H9 (cell line): ENCODE data around the gene LRRC27. TPM values are rescaled to one million over a fixed set of nuclear protein-coding genes. Genes with fewer than 3 reads are reported as not detected.
A peak's percentile ranks its signal among the peaks of the same experiment; 100 is the strongest.

Experiments used
- DNase-seq: peaks from one replicate; pipeline ENCODE4 v3.0.0-alpha.2; 2017
- H2AFZ ChIP-seq: one replicate; pipeline ENCODE4 v1.6.1; 2013; ENCODE audit warnings: mild to moderate bottlenecking, low read length, control low read depth, moderate library complexity
- H2AK5ac ChIP-seq: 2 replicates; pipeline ENCODE4 v1.6.1; 2013; ENCODE audit warnings: low read length, control low read depth, mixed read lengths; ENCODE audit not compliant: insufficient read length
- H2BK120ac ChIP-seq: one replicate; pipeline ENCODE4 v1.6.1; 2013; ENCODE audit warnings: low read depth, mild to moderate bottlenecking, low read length, control low read depth, inconsistent platforms; ENCODE audit not compliant: poor library complexity, severe bottlenecking
- H2BK12ac ChIP-seq: 2 replicates; pipeline ENCODE4 v1.6.1; 2013; ENCODE audit warnings: low read length, control low read depth, mixed read lengths, low read depth; ENCODE audit not compliant: insufficient read length
- H2BK15ac ChIP-seq: 2 replicates; pipeline ENCODE4 v1.6.1; 2013; ENCODE audit warnings: low read depth, low read length, control low read depth
- H2BK20ac ChIP-seq: one replicate; pipeline ENCODE4 v1.6.1; 2013; ENCODE audit warnings: low read depth, mild to moderate bottlenecking, low read length, control low read depth, inconsistent platforms; ENCODE audit not compliant: poor library complexity, severe bottlenecking
- H2BK5ac ChIP-seq: 2 replicates; pipeline ENCODE4 v1.6.1; 2013; ENCODE audit warnings: low read length, control low read depth, mixed read lengths; ENCODE audit not compliant: insufficient read length
- H3K14ac ChIP-seq: 2 replicates; pipeline ENCODE4 v1.6.1; 2013; ENCODE audit warnings: low read length, control low read depth; ENCODE audit not compliant: insufficient read depth
- H3K18ac ChIP-seq: 2 replicates; pipeline ENCODE4 v1.6.1; 2013; ENCODE audit warnings: low read depth, mild to moderate bottlenecking, mixed read lengths, low read length, control low read depth; ENCODE audit not compliant: insufficient read length
- H3K23ac ChIP-seq: 2 replicates; pipeline ENCODE4 v1.6.1; 2013; ENCODE audit warnings: low read length, control low read depth, mixed read lengths, low read depth; ENCODE audit not compliant: insufficient read length
- H3K23me2 ChIP-seq: 2 replicates; pipeline ENCODE4 v1.6.1; 2013; ENCODE audit warnings: low read depth, mild to moderate bottlenecking, mixed read lengths, low read length, control low read depth; ENCODE audit not compliant: insufficient read length, poor library complexity, severe bottlenecking
- H3K27ac ChIP-seq: 2 replicates; pipeline ENCODE4 v1.5.1; 2013; ENCODE audit warnings: low read length, control low read depth, mixed read lengths, low read depth; ENCODE audit not compliant: insufficient read length
- H3K27me3 ChIP-seq: 2 replicates; pipeline ENCODE4 v1.6.1; 2013; ENCODE audit warnings: low read length, control low read depth, inconsistent platforms; ENCODE audit not compliant: insufficient read depth
- H3K4ac ChIP-seq: 2 replicates; pipeline ENCODE4 v1.6.1; 2013; ENCODE audit warnings: low read depth, mild to moderate bottlenecking, control low read depth, inconsistent platforms, low read length, moderate library complexity
- H3K4me1 ChIP-seq: 2 replicates; pipeline ENCODE4 v1.6.1; 2013; ENCODE audit warnings: low read length, control low read depth, inconsistent platforms; ENCODE audit not compliant: insufficient read depth
- H3K4me2 ChIP-seq: 2 replicates; pipeline ENCODE4 v1.6.1; 2013; ENCODE audit warnings: low read length, control low read depth, mixed read lengths; ENCODE audit not compliant: insufficient read length, insufficient read depth
- H3K56ac ChIP-seq: 2 replicates; pipeline ENCODE4 v1.6.1; 2013; ENCODE audit warnings: low read depth, mild to moderate bottlenecking, mixed read lengths, low read length, control low read depth; ENCODE audit not compliant: insufficient read length
- H3K79me1 ChIP-seq: 2 replicates; pipeline ENCODE4 v1.6.1; 2013; ENCODE audit warnings: low read depth, mild to moderate bottlenecking, moderate library complexity, low read length, control low read depth, inconsistent platforms; ENCODE audit not compliant: insufficient read depth, poor library complexity, severe bottlenecking
- H3K79me2 ChIP-seq: 2 replicates; pipeline ENCODE4 v1.6.1; 2013; ENCODE audit warnings: low read length, control low read depth, inconsistent platforms; ENCODE audit not compliant: insufficient read depth
- H3K9ac ChIP-seq: 2 replicates; pipeline ENCODE4 v1.6.1; 2013; ENCODE audit warnings: low read length, control low read depth, mixed read lengths; ENCODE audit not compliant: insufficient read length; ENCODE audit errors: extremely low read depth
- H3K9me3 ChIP-seq: one replicate; pipeline ENCODE4 v1.6.1; 2013; ENCODE audit warnings: low read depth, low read length, inconsistent platforms; ENCODE audit not compliant: control insufficient read depth
- H3T11ph ChIP-seq: one replicate; pipeline ENCODE4 v1.6.1; 2013; ENCODE audit warnings: mild to moderate bottlenecking, low read length, control low read depth, inconsistent platforms
- H4K20me1 ChIP-seq: one replicate; pipeline ENCODE4 v1.6.1; 2013; ENCODE audit not compliant: control insufficient read depth, insufficient read length, insufficient read depth
- H4K5ac ChIP-seq: 2 replicates; pipeline ENCODE4 v1.6.1; 2013; ENCODE audit warnings: low read depth, mild to moderate bottlenecking, mixed read lengths, low read length, control low read depth; ENCODE audit not compliant: insufficient read length
- H4K8ac ChIP-seq: replicated peaks from 2 replicates; pipeline ENCODE4 v1.6.1; 2013; ENCODE audit warnings: low read length, control low read depth, mixed read lengths, low read depth; ENCODE audit not compliant: insufficient read length
- H4K91ac ChIP-seq: 2 replicates; pipeline ENCODE4 v1.6.1; 2013; ENCODE audit warnings: low read depth, mild to moderate bottlenecking, moderate library complexity, mixed read lengths, low read length, control low read depth; ENCODE audit not compliant: insufficient read length
- H3K27ac Mint-ChIP-seq, 3 experiments: 2 replicates in 2 of 3; 3 replicates in 1 of 3; pipeline ENCODE4 v1.8.0; 2020 to 2021; ENCODE audit warnings: mixed read lengths in 3 of 3, mild to moderate bottlenecking in 1 of 3, moderate library complexity in 1 of 3
- H3K27me3 Mint-ChIP-seq: 2 replicates; pipeline ENCODE4 v1.8.0; 2021; ENCODE audit warnings: low read depth, mild to moderate bottlenecking, moderate library complexity, mixed read lengths
- H3K36me3 Mint-ChIP-seq, 3 experiments: 2 replicates in 2 of 3; 3 replicates in 1 of 3; pipeline ENCODE4 v1.8.0; 2020 to 2021; ENCODE audit warnings: low read depth in 3 of 3, mixed read lengths in 3 of 3; ENCODE audit not compliant: insufficient read depth in 1 of 3
- H3K4me1 Mint-ChIP-seq, 2 experiments: 2 replicates each; pipeline ENCODE4 v1.8.0; 2020; ENCODE audit warnings: mixed read lengths in 2 of 2
- H3K4me3 Mint-ChIP-seq, 2 experiments: 2 replicates in 1 of 2; 3 replicates in 1 of 2; pipeline ENCODE4 v1.8.0; 2020 to 2021; ENCODE audit warnings: mild to moderate bottlenecking in 2 of 2, mixed read lengths in 2 of 2, moderate library complexity in 1 of 2
- H3K9me3 Mint-ChIP-seq, 2 experiments: 2 replicates in 1 of 2; 3 replicates in 1 of 2; pipeline ENCODE4 v1.8.0; 2020; ENCODE audit warnings: mild to moderate bottlenecking in 2 of 2, mixed read lengths in 2 of 2, moderate library complexity in 1 of 2
- CTCF ChIP-seq: fragments of 200-600 bp; sonication (generic); conservative IDR thresholded peaks from 3 replicates; pipeline ENCODE4 v1.8.0; 2021; ENCODE audit warnings: antibody characterized with exemption, mild to moderate bottlenecking
- WGBS: extraction: QIAGEN DNeasy Blood & Tissue Kit; methylation state at CpG from one replicate; pipeline ENCODE4 v1.1.7; 2013; ENCODE audit warnings: missing lambda C conversion rate, low lambda C conversion rate, mixed read lengths; ENCODE audit not compliant: insufficient read length; ENCODE audit errors: extremely low coverage; 5-methylcytosine and 5-hydroxymethylcytosine counted together
- total RNA-seq: library from RNA; stranded (reverse); gene quantifications from 2 replicates; pipeline ENCODE4 v1.2.1, GENCODE V29; 2021

LRRC27 gene
- total RNA-seq, 1 experiment from 2014 or later, result 2.7 TPM

- no peaks in the 10 kb centered on the region for H4K20me1 ChIP-seq
- no peak overlapping the region for H4K8ac ChIP-seq
- H3K4me2 ChIP-seq, result no peak overlapping the region
- DNase-seq, result no peak
- no peak overlapping the region for H4K91ac ChIP-seq
- TF ChIP-seq CTCF, result no peak
- no peaks in the 10 kb centered on the region for H3K23me2 ChIP-seq
- no peak overlapping the region for H2AK5ac ChIP-seq
- no peak overlapping the region; the same call in 1 of the 2 replicates for H3K4ac ChIP-seq
- H3K9me3 ChIP-seq, result no peaks in the 10 kb centered on the region
- H2BK5ac ChIP-seq, result no peak overlapping the region
- H3K79me1 ChIP-seq, result no peaks in the 10 kb centered on the region
- no CpG with 5 or more reads among the region's 28 CpGs for WGBS
- no peaks in the 10 kb centered on the region; the same call in 1 of the 2 replicates for H3K79me2 ChIP-seq
- H3K4me3 Mint-ChIP-seq, result no peak overlapping the region
- H3K27ac ChIP-seq, result no peak overlapping the region
- H4K5ac ChIP-seq, result no peak overlapping the region
- H3K23ac ChIP-seq, result no peak overlapping the region
- peaks cover 52 to 64% of the 10 kb centered on the region in 2 experiments for H3K4me1 Mint-ChIP-seq
- no peak overlapping the region for H2BK120ac ChIP-seq
- H3K4me1 ChIP-seq, result peaks cover 8% of the 10 kb centered on the region; the same call in 1 of the 2 replicates
- H2BK12ac ChIP-seq, result no peak overlapping the region
- H3K18ac ChIP-seq, result no peak overlapping the region
- no peak overlapping the region for H3K56ac ChIP-seq
- H3K27me3 Mint-ChIP-seq, result peaks cover 3% of the 10 kb centered on the region; the same call in 1 of the 2 replicates
- H2BK15ac ChIP-seq, result no peak overlapping the region
- H3K27me3 ChIP-seq, result no peaks in the 10 kb centered on the region; the same call in 1 of the 2 replicates
- H2BK20ac ChIP-seq, result no peak overlapping the region
- H2AFZ ChIP-seq, result no peak overlapping the region
- no peak overlapping the region for H3T11ph ChIP-seq
- H3K9ac ChIP-seq, result no peak overlapping the region
- H3K36me3 Mint-ChIP-seq, result peaks cover under 1 to 17% (median 3%) of the 10 kb centered on the region in 3 experiments; a peak in 6 of 7 replicates
- H3K14ac ChIP-seq, result no peak overlapping the region
- no peaks in the 10 kb centered on the region for H3K9me3 Mint-ChIP-seq
- H3K27ac Mint-ChIP-seq, result peak overlapping the region in 1 of 3 experiments; percentile 73; a peak in 2 of 7 replicates
Observed at GRCh38 chr10:132410779-132411532, 79.0 kb downstream of the LRRC27 start.
